ENCODE measurements around the gene TMEM140. TPM values are rescaled to one million over a fixed set of nuclear protein-coding genes. Genes with fewer than 3 reads are reported as not detected.

The TMEM140 gene
- total and polyA plus RNA-seq, 2 of the 13 experiments (the other 11 are each of a cell fraction or from before 2014, with no cell fraction given), result 9.2 to 21.7 TPM

DNA sequence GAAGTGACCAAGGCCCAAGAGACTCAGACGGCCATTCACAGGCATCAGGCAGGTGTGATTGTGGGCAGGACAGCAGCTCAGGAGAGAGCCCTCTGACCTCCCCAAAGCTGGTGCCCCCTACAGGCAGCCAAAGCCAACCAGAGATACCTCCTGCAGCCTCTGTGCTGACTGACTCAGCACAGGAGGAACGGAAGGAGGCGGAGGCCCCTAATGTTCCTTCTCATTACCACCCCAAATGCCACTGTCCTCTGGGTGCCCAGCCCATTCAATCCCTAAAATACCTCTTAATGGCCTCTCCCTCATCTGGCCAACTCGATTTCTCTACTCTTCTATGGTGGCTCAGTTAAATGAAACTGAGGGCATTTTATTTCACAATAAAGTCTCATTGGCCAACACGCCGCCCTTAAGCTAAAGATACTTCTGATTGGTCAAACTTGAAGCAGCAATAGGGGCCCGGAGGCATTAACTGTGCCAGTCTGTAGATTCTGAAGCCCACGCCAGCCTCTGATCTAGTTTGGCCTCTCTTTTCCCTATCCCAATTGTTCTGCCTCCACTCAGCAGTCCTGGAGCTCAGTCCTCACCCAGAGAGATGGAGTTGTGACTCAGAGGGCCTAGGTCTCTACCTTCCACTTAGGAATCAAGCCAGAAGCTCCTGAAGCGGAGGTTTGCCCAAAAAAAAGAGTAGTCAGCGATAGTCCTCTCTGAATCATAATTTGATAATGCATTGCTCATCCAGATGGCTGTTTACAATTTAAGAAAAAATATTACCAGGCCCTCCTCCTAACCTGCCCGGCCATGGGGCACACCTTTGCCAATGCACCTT is 21.5 kb downstream of the TMEM140 start (continued):
- TF ChIP-seq, protein P1, sequence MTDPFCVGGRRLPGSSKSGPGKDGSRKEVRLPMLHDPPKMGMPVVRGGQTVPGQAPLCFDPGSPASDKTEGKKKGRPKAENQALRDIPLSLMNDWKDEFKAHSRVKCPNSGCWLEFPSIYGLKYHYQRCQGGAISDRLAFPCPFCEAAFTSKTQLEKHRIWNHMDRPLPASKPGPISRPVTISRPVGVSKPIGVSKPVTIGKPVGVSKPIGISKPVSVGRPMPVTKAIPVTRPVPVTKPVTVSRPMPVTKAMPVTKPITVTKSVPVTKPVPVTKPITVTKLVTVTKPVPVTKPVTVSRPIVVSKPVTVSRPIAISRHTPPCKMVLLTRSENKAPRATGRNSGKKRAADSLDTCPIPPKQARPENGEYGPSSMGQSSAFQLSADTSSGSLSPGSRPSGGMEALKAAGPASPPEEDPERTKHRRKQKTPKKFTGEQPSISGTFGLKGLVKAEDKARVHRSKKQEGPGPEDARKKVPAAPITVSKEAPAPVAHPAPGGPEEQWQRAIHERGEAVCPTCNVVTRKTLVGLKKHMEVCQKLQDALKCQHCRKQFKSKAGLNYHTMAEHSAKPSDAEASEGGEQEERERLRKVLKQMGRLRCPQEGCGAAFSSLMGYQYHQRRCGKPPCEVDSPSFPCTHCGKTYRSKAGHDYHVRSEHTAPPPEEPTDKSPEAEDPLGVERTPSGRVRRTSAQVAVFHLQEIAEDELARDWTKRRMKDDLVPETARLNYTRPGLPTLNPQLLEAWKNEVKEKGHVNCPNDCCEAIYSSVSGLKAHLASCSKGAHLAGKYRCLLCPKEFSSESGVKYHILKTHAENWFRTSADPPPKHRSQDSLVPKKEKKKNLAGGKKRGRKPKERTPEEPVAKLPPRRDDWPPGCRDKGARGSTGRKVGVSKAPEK (CRISPR knock-in tag; IDR thresholded peaks at IDR 0.05; ENCODE audit: borderline replicate concordance), result no peak
- TF ChIP-seq, protein P2, sequence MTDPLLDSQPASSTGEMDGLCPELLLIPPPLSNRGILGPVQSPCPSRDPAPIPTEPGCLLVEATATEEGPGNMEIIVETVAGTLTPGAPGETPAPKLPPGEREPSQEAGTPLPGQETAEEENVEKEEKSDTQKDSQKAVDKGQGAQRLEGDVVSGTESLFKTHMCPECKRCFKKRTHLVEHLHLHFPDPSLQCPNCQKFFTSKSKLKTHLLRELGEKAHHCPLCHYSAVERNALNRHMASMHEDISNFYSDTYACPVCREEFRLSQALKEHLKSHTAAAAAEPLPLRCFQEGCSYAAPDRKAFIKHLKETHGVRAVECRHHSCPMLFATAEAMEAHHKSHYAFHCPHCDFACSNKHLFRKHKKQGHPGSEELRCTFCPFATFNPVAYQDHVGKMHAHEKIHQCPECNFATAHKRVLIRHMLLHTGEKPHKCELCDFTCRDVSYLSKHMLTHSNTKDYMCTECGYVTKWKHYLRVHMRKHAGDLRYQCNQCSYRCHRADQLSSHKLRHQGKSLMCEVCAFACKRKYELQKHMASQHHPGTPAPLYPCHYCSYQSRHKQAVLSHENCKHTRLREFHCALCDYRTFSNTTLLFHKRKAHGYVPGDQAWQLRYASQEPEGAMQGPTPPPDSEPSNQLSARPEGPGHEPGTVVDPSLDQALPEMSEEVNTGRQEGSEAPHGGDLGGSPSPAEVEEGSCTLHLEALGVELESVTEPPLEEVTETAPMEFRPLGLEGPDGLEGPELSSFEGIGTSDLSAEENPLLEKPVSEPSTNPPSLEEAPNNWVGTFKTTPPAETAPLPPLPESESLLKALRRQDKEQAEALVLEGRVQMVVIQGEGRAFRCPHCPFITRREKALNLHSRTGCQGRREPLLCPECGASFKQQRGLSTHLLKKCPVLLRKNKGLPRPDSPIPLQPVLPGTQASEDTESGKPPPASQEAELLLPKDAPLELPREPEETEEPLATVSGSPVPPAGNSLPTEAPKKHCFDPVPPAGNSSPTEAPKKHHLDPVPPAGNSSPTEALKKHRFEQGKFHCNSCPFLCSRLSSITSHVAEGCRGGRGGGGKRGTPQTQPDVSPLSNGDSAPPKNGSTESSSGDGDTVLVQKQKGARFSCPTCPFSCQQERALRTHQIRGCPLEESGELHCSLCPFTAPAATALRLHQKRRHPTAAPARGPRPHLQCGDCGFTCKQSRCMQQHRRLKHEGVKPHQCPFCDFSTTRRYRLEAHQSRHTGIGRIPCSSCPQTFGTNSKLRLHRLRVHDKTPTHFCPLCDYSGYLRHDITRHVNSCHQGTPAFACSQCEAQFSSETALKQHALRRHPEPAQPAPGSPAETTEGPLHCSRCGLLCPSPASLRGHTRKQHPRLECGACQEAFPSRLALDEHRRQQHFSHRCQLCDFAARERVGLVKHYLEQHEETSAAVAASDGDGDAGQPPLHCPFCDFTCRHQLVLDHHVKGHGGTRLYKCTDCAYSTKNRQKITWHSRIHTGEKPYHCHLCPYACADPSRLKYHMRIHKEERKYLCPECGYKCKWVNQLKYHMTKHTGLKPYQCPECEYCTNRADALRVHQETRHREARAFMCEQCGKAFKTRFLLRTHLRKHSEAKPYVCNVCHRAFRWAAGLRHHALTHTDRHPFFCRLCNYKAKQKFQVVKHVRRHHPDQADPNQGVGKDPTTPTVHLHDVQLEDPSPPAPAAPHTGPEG (CRISPR knock-in tag; IDR thresholded peaks at IDR 0.05), result no peak
- TF ChIP-seq KDM6A (CRISPR knock-in tag; IDR thresholded peaks at IDR 0.05; ENCODE audit: low read depth) (no peak), NFYB (CRISPR knock-in tag; IDR thresholded peaks at IDR 0.05) (peak; percentile 6; the same call in 1 of the 2 replicates), NBN (conservative IDR thresholded peaks at IDR 0.05) (no peak), RAD51 (IDR thresholded peaks at IDR 0.05; ENCODE audit: borderline replicate concordance) (no peak)
- TF ChIP-seq, protein P3, sequence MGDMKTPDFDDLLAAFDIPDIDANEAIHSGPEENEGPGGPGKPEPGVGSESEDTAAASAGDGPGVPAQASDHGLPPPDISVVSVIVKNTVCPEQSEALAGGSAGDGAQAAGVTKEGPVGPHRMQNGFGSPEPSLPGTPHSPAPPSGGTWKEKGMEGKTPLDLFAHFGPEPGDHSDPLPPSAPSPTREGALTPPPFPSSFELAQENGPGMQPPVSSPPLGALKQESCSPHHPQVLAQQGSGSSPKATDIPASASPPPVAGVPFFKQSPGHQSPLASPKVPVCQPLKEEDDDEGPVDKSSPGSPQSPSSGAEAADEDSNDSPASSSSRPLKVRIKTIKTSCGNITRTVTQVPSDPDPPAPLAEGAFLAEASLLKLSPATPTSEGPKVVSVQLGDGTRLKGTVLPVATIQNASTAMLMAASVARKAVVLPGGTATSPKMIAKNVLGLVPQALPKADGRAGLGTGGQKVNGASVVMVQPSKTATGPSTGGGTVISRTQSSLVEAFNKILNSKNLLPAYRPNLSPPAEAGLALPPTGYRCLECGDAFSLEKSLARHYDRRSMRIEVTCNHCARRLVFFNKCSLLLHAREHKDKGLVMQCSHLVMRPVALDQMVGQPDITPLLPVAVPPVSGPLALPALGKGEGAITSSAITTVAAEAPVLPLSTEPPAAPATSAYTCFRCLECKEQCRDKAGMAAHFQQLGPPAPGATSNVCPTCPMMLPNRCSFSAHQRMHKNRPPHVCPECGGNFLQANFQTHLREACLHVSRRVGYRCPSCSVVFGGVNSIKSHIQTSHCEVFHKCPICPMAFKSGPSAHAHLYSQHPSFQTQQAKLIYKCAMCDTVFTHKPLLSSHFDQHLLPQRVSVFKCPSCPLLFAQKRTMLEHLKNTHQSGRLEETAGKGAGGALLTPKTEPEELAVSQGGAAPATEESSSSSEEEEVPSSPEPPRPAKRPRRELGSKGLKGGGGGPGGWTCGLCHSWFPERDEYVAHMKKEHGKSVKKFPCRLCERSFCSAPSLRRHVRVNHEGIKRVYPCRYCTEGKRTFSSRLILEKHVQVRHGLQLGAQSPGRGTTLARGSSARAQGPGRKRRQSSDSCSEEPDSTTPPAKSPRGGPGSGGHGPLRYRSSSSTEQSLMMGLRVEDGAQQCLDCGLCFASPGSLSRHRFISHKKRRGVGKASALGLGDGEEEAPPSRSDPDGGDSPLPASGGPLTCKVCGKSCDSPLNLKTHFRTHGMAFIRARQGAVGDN (CRISPR knock-in tag; IDR thresholded peaks at IDR 0.05), result peak; percentile 77
- TF ChIP-seq, protein P4, sequence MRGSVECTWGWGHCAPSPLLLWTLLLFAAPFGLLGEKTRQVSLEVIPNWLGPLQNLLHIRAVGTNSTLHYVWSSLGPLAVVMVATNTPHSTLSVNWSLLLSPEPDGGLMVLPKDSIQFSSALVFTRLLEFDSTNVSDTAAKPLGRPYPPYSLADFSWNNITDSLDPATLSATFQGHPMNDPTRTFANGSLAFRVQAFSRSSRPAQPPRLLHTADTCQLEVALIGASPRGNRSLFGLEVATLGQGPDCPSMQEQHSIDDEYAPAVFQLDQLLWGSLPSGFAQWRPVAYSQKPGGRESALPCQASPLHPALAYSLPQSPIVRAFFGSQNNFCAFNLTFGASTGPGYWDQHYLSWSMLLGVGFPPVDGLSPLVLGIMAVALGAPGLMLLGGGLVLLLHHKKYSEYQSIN (CRISPR knock-in tag; IDR thresholded peaks at IDR 0.05; ENCODE audit: borderline replicate concordance), result no peak
- TF ChIP-seq, protein P5, sequence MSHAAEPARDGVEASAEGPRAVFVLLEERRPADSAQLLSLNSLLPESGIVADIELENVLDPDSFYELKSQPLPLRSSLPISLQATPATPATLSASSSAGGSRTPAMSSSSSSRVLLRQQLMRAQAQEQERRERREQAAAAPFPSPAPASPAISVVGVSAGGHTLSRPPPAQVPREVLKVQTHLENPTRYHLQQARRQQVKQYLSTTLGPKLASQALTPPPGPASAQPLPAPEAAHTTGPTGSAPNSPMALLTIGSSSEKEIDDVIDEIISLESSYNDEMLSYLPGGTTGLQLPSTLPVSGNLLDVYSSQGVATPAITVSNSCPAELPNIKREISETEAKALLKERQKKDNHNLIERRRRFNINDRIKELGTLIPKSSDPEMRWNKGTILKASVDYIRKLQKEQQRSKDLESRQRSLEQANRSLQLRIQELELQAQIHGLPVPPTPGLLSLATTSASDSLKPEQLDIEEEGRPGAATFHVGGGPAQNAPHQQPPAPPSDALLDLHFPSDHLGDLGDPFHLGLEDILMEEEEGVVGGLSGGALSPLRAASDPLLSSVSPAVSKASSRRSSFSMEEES (CRISPR knock-in tag; IDR thresholded peaks at IDR 0.05), result no peak
